Prostate gland (tissue), 2 donors: ENCODE measurements around the gene ZNF212.

Experiments
- CTCF ChIP-seq, 4 experiments: fragments of 200-600 bp in 2 of 4; fragments of 450-650 bp in 2 of 4; sonication (generic) in 2 of 4; IDR thresholded peaks; 1 replicate in 3 of 4; 2 replicates in 1 of 4; pipeline ENCODE4 v1.5.1; 2016 to 2019; ENCODE audit warnings: antibody characterized with exemption in 4 of 4, mild to moderate bottlenecking in 2 of 4, moderate library complexity in 2 of 4
- POLR2A ChIP-seq: fragments of 450-650 bp; IDR thresholded peaks from one replicate; pipeline ENCODE4 v1.6.1; 2016; ENCODE audit warnings: antibody characterized with exemption, mild to moderate bottlenecking

- TF ChIP-seq CTCF (IDR thresholded peaks at IDR 0.05) (no peak), POLR2A (no peak)
Measured at GRCh38 chr7:149216402-149216801, 23.0 kb upstream of the ZNF212 start.
